ENCODE measurements around the gene TSPAN17. TPM values are rescaled to one million over a fixed set of nuclear protein-coding genes. Genes with fewer than 3 reads are reported as not detected.
A peak's percentile ranks its signal among the peaks of the same experiment; 100 is the strongest.

Gene TSPAN17
- polyA plus RNA-seq, 3 donors = 22.2 to 27.7 (median 24.1) TPM

- peaks cover 22% of the 10 kb centered on the region for H3K4me1 Mint-ChIP-seq
- Histone ChIP-seq H3K9ac (ENCODE audit: insufficient read depth, low read length, poor library complexity, severe bottlenecking) (no peak overlapping the region), H2AFZ (ENCODE audit: insufficient read depth, low read depth, low read length, poor library complexity, severe bottlenecking) (no peak overlapping the region), H3K36me3 (replicated peaks in 1 of 2; ENCODE audit: control insufficient read depth in 1 of 2, insufficient read depth in 2 of 2, low read length in 2 of 2) (no peaks in the 10 kb centered on the region), H4K20me1 (ENCODE audit: insufficient read depth, low read length) (peaks cover under 1% of the 10 kb centered on the region), H3K27me3 (ENCODE audit: control insufficient read depth in 2 of 2, insufficient read depth in 2 of 2, low read length in 2 of 2) (no peaks in the 10 kb centered on the region), H3K4me2 (replicated peaks; ENCODE audit: extremely low read depth, low read length, poor library complexity, severe bottlenecking) (no peak overlapping the region), H3K4me3 (replicated peaks in 1 of 3; ENCODE audit: low read depth in 2 of 3, low read length in 3 of 3) (no peak overlapping the region), H3K79me2 (ENCODE audit: insufficient read depth, low read length) (no peaks in the 10 kb centered on the region), H3K4me1 (ENCODE audit: control insufficient read depth in 1 of 2, insufficient read depth in 2 of 2, low read length in 2 of 2) (peaks cover 17 to 23% of the 10 kb centered on the region in 2 donors), H3K9me3 (replicated peaks in 1 of 2; ENCODE audit: control insufficient read depth in 1 of 2, insufficient read depth in 1 of 2, low read length in 2 of 2) (no peaks in the 10 kb centered on the region), H3K27ac (ENCODE audit: low read depth in 1 of 2, low read length in 2 of 2) (no peak overlapping the region)
- H3K27me3 Mint-ChIP-seq (ENCODE audit: low read depth in 3 of 3) = peaks cover 2 to 6% (median 4%) of the 10 kb centered on the region in 3 donors
- peaks cover 0 to 5% (median 0%) of the 10 kb centered on the region in 7 donors for H3K9me3 Mint-ChIP-seq
- 93% methylated on average over 7 of the region's 11 CpGs for WGBS (ENCODE audit: insufficient coverage)
- no peak for DNase-seq
- H3K27ac Mint-ChIP-seq = peak overlapping the region in 2 of 7 donors; percentile 53 to 66
- H3K36me3 Mint-ChIP-seq = no peaks in the 10 kb centered on the region
- TF ChIP-seq CTCF (IDR thresholded peaks at IDR 0.05) = no peak
- intact Hi-C loops (cut with micrococcal nuclease) = no loop called here
- no peak overlapping the region for H3K4me3 Mint-ChIP-seq
These were observed 3.6 kb upstream of the TSPAN17 start for GRCh38 chr5:176643491-176644219.

GRCh38 chr5:176644294-176644693 lies 3.0 kb upstream of the TSPAN17 start:
- no peak overlapping the region for H3K4me3 Mint-ChIP-seq

More at GRCh38 chr5:176644294-176644693, 3.0 kb upstream of the TSPAN17 start:
- no peak for TF ChIP-seq CTCF (IDR thresholded peaks at IDR 0.05)
- Mint-ChIP-seq H3K9me3 (peaks cover 0 to 5% (median 0%) of the 10 kb centered on the region in 7 donors), H3K27me3 (ENCODE audit: low read depth in 3 of 3) (peaks cover 2 to 8% (median 2%) of the 10 kb centered on the region in 3 donors), H3K36me3 (no peaks in the 10 kb centered on the region), H3K27ac (peak overlapping the region in 1 of 7 donors; percentile 53), H3K4me1 (peaks cover 28% of the 10 kb centered on the region)
- Histone ChIP-seq H3K4me1 (ENCODE audit: control insufficient read depth in 1 of 2, insufficient read depth in 2 of 2, low read length in 2 of 2) (peaks cover 22 to 28% of the 10 kb centered on the region in 2 donors), H4K20me1 (ENCODE audit: insufficient read depth, low read length) (peaks cover 5% of the 10 kb centered on the region), H3K27ac (ENCODE audit: low read depth in 1 of 2, low read length in 2 of 2) (no peak overlapping the region), H3K4me2 (replicated peaks; ENCODE audit: extremely low read depth, low read length, poor library complexity, severe bottlenecking) (no peak overlapping the region), H3K36me3 (replicated peaks in 1 of 2; ENCODE audit: control insufficient read depth in 1 of 2, insufficient read depth in 2 of 2, low read length in 2 of 2) (no peaks in the 10 kb centered on the region), H3K79me2 (ENCODE audit: insufficient read depth, low read length) (no peaks in the 10 kb centered on the region), H2AFZ (ENCODE audit: insufficient read depth, low read depth, low read length, poor library complexity, severe bottlenecking) (no peak overlapping the region), H3K27me3 (ENCODE audit: control insufficient read depth in 2 of 2, insufficient read depth in 2 of 2, low read length in 2 of 2) (no peaks in the 10 kb centered on the region), H3K9me3 (replicated peaks in 1 of 2; ENCODE audit: control insufficient read depth in 1 of 2, insufficient read depth in 1 of 2, low read length in 2 of 2) (no peaks in the 10 kb centered on the region), H3K4me3 (replicated peaks in 1 of 3; ENCODE audit: low read depth in 2 of 3, low read length in 3 of 3) (no peak overlapping the region), H3K9ac (ENCODE audit: insufficient read depth, low read length, poor library complexity, severe bottlenecking) (no peak overlapping the region)
- DNase-seq = no peak
- intact Hi-C loops (cut with micrococcal nuclease) = no loop called here
- 88% methylated on average over 2 of the region's 9 CpGs for WGBS (ENCODE audit: insufficient coverage)

Data from CD14-positive monocyte (primary cell).